HepG2 (cell line): ENCODE measurements around the gene ANAPC5. TPM values are rescaled to one million over a fixed set of nuclear protein-coding genes. Genes with fewer than 3 reads are reported as not detected.

Source experiments
- ATAC-seq: fragments of 200-7000 bp; cut with Tn5 transposase; 3 replicates; pipeline ENCODE4 v1.9.1; 2020; ENCODE audit warnings: mild to moderate bottlenecking, moderate library complexity
- BruUV-seq: library from RNA; stranded (reverse); fragments of 400-500 nt; replicated peaks from 2 replicates; lab custom pipeline; 2021; lab: Mats Ljungman, UMichigan
- CTCF ChIA-PET: fragments of 300-600 bp; formaldehyde crosslinking; extraction: SDS; loops from one replicate; lab custom pipeline; 2021; ENCODE audit warnings: low total read pairs, inconsistent platforms, low intra/inter-chr PET ratio; lab: Yijun Ruan, JAX
- POLR2A ChIA-PET: fragments of 350-600 bp; sonication (Branson Sonifier 250); formaldehyde crosslinking; loops from one replicate; lab custom pipeline; 2020; ENCODE audit warnings: antibody characterized with exemption, inconsistent platforms; lab: Yijun Ruan, JAX
- DNase-seq: peaks from one replicate; pipeline ENCODE4 v3.0.0-alpha.2; 2015; ENCODE audit warnings: low spot score
- FAIRE-seq: peaks from 3 replicates; lab custom pipeline; 2011; peaks lifted over from hg19 to GRCh38; lab: Jason Lieb, UNC
- H2AFZ ChIP-seq: one replicate; pipeline ENCODE4 v1.6.1; 2011; ENCODE audit warnings: low read length, inconsistent platforms
- H3K27ac ChIP-seq: fragments of 300-600 bp; 3 replicates; pipeline ENCODE4 v1.8.0; 2011; ENCODE audit warnings: mixed run types, mild to moderate bottlenecking, mixed read lengths, low read length, inconsistent platforms; ENCODE audit not compliant: insufficient read depth; ENCODE audit errors: extremely low read length
- H3K27me3 ChIP-seq, 2 experiments: fragments of 200-600 bp in 1 of 2; 2 replicates in 1 of 2; 3 replicates in 1 of 2; pipeline versions ENCODE4 v1.6.0 to v1.8.0; 2011; ENCODE audit warnings: low read length in 2 of 2, mild to moderate bottlenecking in 2 of 2, moderate library complexity in 2 of 2, inconsistent platforms in 1 of 2; ENCODE audit not compliant: insufficient read depth in 2 of 2, control insufficient read depth in 1 of 2
- H3K36me3 ChIP-seq, 2 experiments: fragments of 200-600 bp in 1 of 2; replicated peaks in 1 of 2; 2 replicates in 1 of 2; 3 replicates in 1 of 2; pipeline versions ENCODE4 v1.5.1 to v1.8.0; 2011; ENCODE audit warnings: low read length in 2 of 2, inconsistent platforms in 1 of 2; ENCODE audit not compliant: insufficient read depth in 2 of 2, control insufficient read depth in 1 of 2
- H3K4me1 ChIP-seq: 2 replicates; pipeline ENCODE4 v1.5.1; 2012; ENCODE audit warnings: low read length, inconsistent platforms; ENCODE audit not compliant: insufficient read depth
- H3K4me2 ChIP-seq: 2 replicates; pipeline ENCODE4 v1.6.0; 2011; ENCODE audit warnings: low read depth, low read length, inconsistent platforms
- H3K4me3 ChIP-seq, 3 experiments: fragments of 200-600 bp in 1 of 3; sonication (generic), shearing (Covaris generic) in 1 of 3; replicated peaks in 1 of 3; 2 replicates each; pipeline ENCODE4 v1.5.1; 2011 to 2016; ENCODE audit warnings: low read length in 3 of 3, inconsistent platforms in 2 of 3, low read depth in 2 of 3, mild to moderate bottlenecking in 2 of 3, control low read depth in 1 of 3, mixed read lengths in 1 of 3; ENCODE audit not compliant: insufficient read depth in 1 of 3
- H3K79me2 ChIP-seq: one replicate; pipeline ENCODE4 v1.6.1; 2011; ENCODE audit warnings: low read length, inconsistent platforms; ENCODE audit not compliant: insufficient read depth
- H3K9ac ChIP-seq: 2 replicates; pipeline ENCODE4 v1.6.0; 2011; ENCODE audit warnings: mild to moderate bottlenecking, low read depth, low read length, inconsistent platforms; ENCODE audit not compliant: insufficient read depth
- H3K9me3 ChIP-seq: 2 replicates; pipeline ENCODE4 v1.5.1; 2012; ENCODE audit warnings: mild to moderate bottlenecking, low read length
- H4K20me1 ChIP-seq: 2 replicates; pipeline ENCODE4 v1.6.0; 2011; ENCODE audit warnings: inconsistent platforms, mild to moderate bottlenecking, low read length, moderate library complexity; ENCODE audit not compliant: insufficient read depth
- ATF1 ChIP-seq: IDR thresholded peaks from 2 replicates; pipeline ENCODE4 v1.6.1; 2016; ENCODE audit warnings: mild to moderate bottlenecking, control low read depth
- CTCF ChIP-seq: sonication (generic); formaldehyde crosslinking; IDR thresholded peaks from 2 replicates; pipeline ENCODE4 v1.5.0; 2020; ENCODE audit warnings: mild to moderate bottlenecking, missing genetic modification reagents, moderate library complexity
- PPARG ChIP-seq: conservative IDR thresholded peaks from 2 replicates; pipeline ENCODE4 v1.6.1; 2016; ENCODE audit warnings: missing biosample characterization, missing genetic modification reagents
- RBFOX2 ChIP-seq: fragments of 200-400 bp; formaldehyde crosslinking; IDR thresholded peaks from 2 replicates; pipeline ENCODE4 v1.6.1; 2017; ENCODE audit warnings: low read depth, mild to moderate bottlenecking, low read length
- SMC3 ChIP-seq: IDR thresholded peaks from 2 replicates; pipeline ENCODE4 v1.6.1; 2011; ENCODE audit warnings: low read length, improper control_type of control experiment
- TCF12 ChIP-seq, 2 experiments: fragments of 450-650 bp in 1 of 2; sonication (generic) in 1 of 2; formaldehyde crosslinking in 1 of 2; IDR thresholded peaks; 2 replicates each; pipeline versions ENCODE4 v1.6.1 to v1.8.0; 2017 to 2022; ENCODE audit warnings: antibody characterized with exemption in 1 of 2, mild to moderate bottlenecking in 1 of 2, missing genetic modification reagents in 1 of 2, moderate library complexity in 1 of 2
- TFAP4 ChIP-seq: sonication (generic); IDR thresholded peaks from 2 replicates; pipeline ENCODE4 v1.6.1; 2016; ENCODE audit warnings: low read depth, borderline replicate concordance
- TP53 ChIP-seq: sonication (generic); formaldehyde crosslinking; conservative IDR thresholded peaks from 2 replicates; pipeline ENCODE4 v1.4.0; 2020; ENCODE audit warnings: missing genetic modification reagents
- ZNF24 ChIP-seq: fragments of 450-650 bp; IDR thresholded peaks from 2 replicates; pipeline ENCODE4 v1.6.1; 2017; ENCODE audit warnings: antibody characterized with exemption, mild to moderate bottlenecking
- ZNF33A ChIP-seq: sonication (generic); formaldehyde crosslinking; IDR thresholded peaks from 2 replicates; pipeline ENCODE4 v1.5.1; 2020; ENCODE audit warnings: missing genetic modification reagents, mild to moderate bottlenecking, moderate library complexity, borderline replicate concordance
- ZNF609 ChIP-seq: sonication (generic); formaldehyde crosslinking; IDR thresholded peaks from 2 replicates; pipeline ENCODE4 v1.4.0; 2020; ENCODE audit warnings: mild to moderate bottlenecking, missing genetic modification reagents, borderline replicate concordance
- ZNF770 ChIP-seq: sonication (generic); formaldehyde crosslinking; IDR thresholded peaks from 2 replicates; pipeline ENCODE4 v1.5.0; 2020; ENCODE audit warnings: mild to moderate bottlenecking, missing genetic modification reagents
- ZNF792 ChIP-seq: IDR thresholded peaks from 2 replicates; pipeline ENCODE4 v1.6.1; 2016
- WGBS: methylation state at CpG from one replicate; pipeline ENCODE4 v1.1.6; 2017; ENCODE audit warnings: low lambda C conversion rate; 5-methylcytosine and 5-hydroxymethylcytosine counted together
- in situ Hi-C: cut with HindIII; loops from 2 replicates; pipeline ENCODE4 v1.10.0; 2017; ENCODE audit warnings: low pct_unique_long_range_greater_than_20kb; ENCODE audit not compliant: extremely low pct_ligation_motif_present
- intact Hi-C: fragments of 100-400 bp; cut with micrococcal nuclease; formaldehyde crosslinking; loops from one replicate; pipeline ENCODE4 v1.10.0; 2022; ENCODE audit not compliant: unreplicated experiment
- polyA plus RNA-seq, 8 experiments: library from polyadenylated mRNA; depleted of rRNA in 3 of 8; stranded (reverse) in 7 of 8; unstranded in 1 of 8; fragments of >200 nt; fragmentation: Illumina TruSeq in 4 of 8; extraction: Trizol in 4 of 8; gene quantifications; 2 replicates each; pipeline versions ENCODE4 v1.2.1 to v1.2.3, GENCODE V29; 2011 to 2016; ENCODE audit warnings: low read depth in 4 of 8, missing spikeins in 1 of 8, mixed read lengths in 1 of 8; ENCODE audit not compliant: insufficient read depth in 1 of 8
- total RNA-seq, 5 experiments: library from RNA; depleted of rRNA; stranded (reverse); fragments of >200 nt; fragmentation: Illumina TruSeq; extraction: Trizol; gene quantifications; 2 replicates each; pipeline ENCODE4 v1.2.3, GENCODE V29; 2016; ENCODE audit warnings: low read depth in 1 of 5

Gene ANAPC5
- total and polyA plus RNA-seq, 2 of the 13 experiments (the other 11 are each of a cell fraction or from before 2014, with no cell fraction given) = 146 to 161 TPM

- in situ Hi-C loops = no loop called here
- intact Hi-C loops = no loop called here
- POLR2A ChIA-PET = interaction anchor here (0.6 kb wide), 1 partner anchor 108 kb away, joined by 3 read pairs; no protein-coding TSS in a partner anchor
- Histone ChIP-seq H4K20me1 (no peaks in the 10 kb centered on the region), H3K9ac (no peak overlapping the region), H3K36me3 (peaks cover 16 to 68% of the 10 kb centered on the region in 2 experiments), H3K4me2 (no peak overlapping the region), H3K4me1 (no peaks in the 10 kb centered on the region), H3K79me2 (no peaks in the 10 kb centered on the region), H3K27ac (no peak overlapping the region), H3K4me3 (no peak overlapping the region), H3K9me3 (no peaks in the 10 kb centered on the region), H3K27me3 (no peaks in the 10 kb centered on the region), H2AFZ (no peak overlapping the region)
- WGBS = 60% methylated on average over 8 of the region's 8 CpGs
- BruUV-seq = no TSS peak
- ATAC-seq = peak; percentile 86
- DNase-seq = peak; percentile 58
- CTCF ChIA-PET = interaction anchor here (0.7 to 2.6 kb wide), 2 partner anchors 49 to 108 kb away, joined by 3 to 38 read pairs; no protein-coding TSS in a partner anchor
- FAIRE-seq = peak; percentile 85
- TF ChIP-seq TCF12 (IDR thresholded peaks at IDR 0.05) (no peak), TCF12 (CRISPR knock-in tag; IDR thresholded peaks at IDR 0.05) (no peak), RBFOX2 (no peak), TP53 (no peak), ZNF33A (CRISPR knock-in tag) (no peak), ZNF609 (no peak), ZNF770 (CRISPR knock-in tag) (peak; percentile 25; the same call in 1 of the 2 replicates), SMC3 (peak; percentile 80), ZNF24 (peak; percentile 59; the same call in 1 of the 2 replicates), ATF1 (CRISPR knock-in tag) (0 out of 2 replicates have a peak, but pooled peaks have one; percentile 23), CTCF (peak; percentile 79), TFAP4 (no peak), ZNF792 (CRISPR knock-in tag) (no peak), PPARG (CRISPR knock-in tag) (0 out of 2 replicates have a peak, but pooled peaks have one; percentile 12)
Measured at GRCh38 chr12:121334513-121335343, 17.5 kb downstream of the ANAPC5 start.
